ENCODE measurements around the gene BIN1. TPM values are rescaled to one million over a fixed set of nuclear protein-coding genes. Genes with fewer than 3 reads are reported as not detected.

BIN1 gene
- total RNA-seq, 1 experiment from 2014 or later = 31.8 TPM

DNA sequence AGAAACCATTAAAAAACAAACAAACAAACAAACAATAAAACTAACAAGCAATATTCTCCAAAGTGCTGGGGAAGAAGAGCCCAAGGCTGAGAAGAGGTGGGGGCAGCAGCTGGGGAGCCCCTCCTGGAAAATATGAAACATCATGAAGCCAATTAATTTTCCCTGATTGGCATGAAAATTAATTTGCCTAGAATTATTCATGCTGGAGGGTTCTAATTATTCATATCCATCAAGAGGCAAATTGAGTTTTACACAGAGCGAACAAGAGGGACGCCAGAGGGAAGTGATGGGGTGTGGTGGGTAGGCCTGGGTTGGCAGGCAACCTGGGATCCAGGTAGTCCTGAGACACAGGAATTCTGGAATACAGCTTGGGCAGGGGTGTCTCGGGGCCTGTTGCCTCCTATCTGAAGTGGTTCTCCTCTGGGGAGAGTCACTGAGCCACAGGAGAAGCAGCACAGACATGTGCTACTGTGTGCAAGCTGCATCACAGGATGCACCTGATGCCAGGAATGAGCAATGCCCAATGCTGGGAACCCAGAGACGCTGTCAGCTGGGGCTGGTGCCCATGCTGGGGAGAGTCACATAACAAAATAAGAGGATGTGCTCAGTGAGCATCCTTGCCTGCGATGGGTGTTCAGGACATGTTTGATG lies 107.7 kb downstream of the BIN1 start:
- no peaks in the 10 kb centered on the region for H3K9me2 ChIP-seq (ENCODE audit: insufficient read depth)
- no peak overlapping the region for H3K27ac ChIP-seq (ENCODE audit: low read depth, low read length)
- intact Hi-C loops (cut with micrococcal nuclease) = no loop called here
- no peaks in the 10 kb centered on the region for H3K9me3 ChIP-seq (ENCODE audit: control insufficient read depth in 1 of 2, insufficient read depth in 1 of 2, low read depth in 1 of 2, low read length in 2 of 2)
- no peak for ATAC-seq
- no TSS peak for BruUV-seq (replicated peaks)
- POLR2A ChIA-PET = no interaction called here
- no peaks in the 10 kb centered on the region for H3K27me3 ChIP-seq (ENCODE audit: insufficient read depth, low read length)
- H3K4me3 ChIP-seq (replicated peaks in 1 of 2; ENCODE audit: low read depth in 1 of 2, low read length in 2 of 2) = no peak overlapping the region
- no peaks in the 10 kb centered on the region for H3K36me3 ChIP-seq (ENCODE audit: control insufficient read depth in 1 of 2, insufficient read depth in 2 of 2, low read length in 2 of 2)
- H3K79me2 ChIP-seq (ENCODE audit: insufficient read depth, low read length) = no peaks in the 10 kb centered on the region
- TF ChIP-seq EZH2phosphoT487 (IDR thresholded peaks at IDR 0.05; ENCODE audit: borderline replicate concordance) (no peak), ELF1 (IDR thresholded peaks at IDR 0.05; ENCODE audit: borderline replicate concordance, low read depth) (no peak), FOSL1 (IDR thresholded peaks at IDR 0.05; ENCODE audit: low read depth) (no peak)
- H3K9ac ChIP-seq (ENCODE audit: low read length) = no peak overlapping the region
- no peaks in the 10 kb centered on the region for H4K20me1 ChIP-seq (ENCODE audit: insufficient read depth)
- H2AFZ ChIP-seq (ENCODE audit: low read depth, low read length, poor library complexity, severe bottlenecking) = no peak overlapping the region
- H3K4me1 ChIP-seq (ENCODE audit: control insufficient read depth in 1 of 2, insufficient read depth in 2 of 2, low read length in 2 of 2) = no peaks in the 10 kb centered on the region
- H3K4me2 ChIP-seq (ENCODE audit: low read length) = no peak overlapping the region
- CTCF ChIA-PET = interaction anchor here (1.2 kb wide), 1 partner anchor 28 kb away, joined by 3 read pairs; no protein-coding TSS in a partner anchor
- RAD21 ChIA-PET (ENCODE audit: low non-redundant PET in 1 of 2, low total read pairs in 2 of 2, uncharacterized antibody in 2 of 2, unreplicated experiment in 2 of 2) = no interaction called here
- DNase-seq (ENCODE audit: low read depth, low spot score) = no peak

DNA sequence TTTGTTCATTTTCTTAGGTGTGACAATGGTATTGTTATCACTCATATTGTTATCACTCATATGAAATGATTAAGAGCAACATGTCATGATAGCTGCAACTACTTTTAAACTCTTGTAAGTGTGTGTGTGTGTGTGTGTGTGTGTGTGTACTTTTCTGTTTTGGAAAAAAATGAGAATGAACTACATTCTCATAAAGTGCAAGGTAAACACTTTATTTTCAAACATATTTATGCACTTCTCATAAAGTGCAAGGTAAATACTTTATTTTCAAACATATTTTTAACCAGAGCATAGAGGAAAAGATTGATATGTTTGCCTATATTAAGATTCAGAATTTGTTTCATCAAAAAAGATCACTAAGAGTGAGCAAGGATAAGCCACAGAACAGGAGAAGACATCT lies 108.5 kb downstream of the BIN1 start:
- H3K9me3 ChIP-seq (ENCODE audit: control insufficient read depth in 1 of 2, insufficient read depth in 1 of 2, low read depth in 1 of 2, low read length in 2 of 2) = no peaks in the 10 kb centered on the region
- no peaks in the 10 kb centered on the region for H3K79me2 ChIP-seq (ENCODE audit: insufficient read depth, low read length)
- DNase-seq (ENCODE audit: low read depth, low spot score) (no peak), ATAC-seq (no peak)
- no peaks in the 10 kb centered on the region for H3K36me3 ChIP-seq (ENCODE audit: control insufficient read depth in 1 of 2, insufficient read depth in 2 of 2, low read length in 2 of 2)
- ChIA-PET POLR2A (no interaction called here), CTCF (no interaction called here), RAD21 (ENCODE audit: low non-redundant PET in 1 of 2, low total read pairs in 2 of 2, uncharacterized antibody in 2 of 2, unreplicated experiment in 2 of 2) (no interaction called here)
- H4K20me1 ChIP-seq (ENCODE audit: insufficient read depth) = no peaks in the 10 kb centered on the region
- no peaks in the 10 kb centered on the region for H3K4me1 ChIP-seq (ENCODE audit: control insufficient read depth in 1 of 2, insufficient read depth in 2 of 2, low read length in 2 of 2)
- no peaks in the 10 kb centered on the region for H3K27me3 ChIP-seq (ENCODE audit: insufficient read depth, low read length)
- no peak overlapping the region for H2AFZ ChIP-seq (ENCODE audit: low read depth, low read length, poor library complexity, severe bottlenecking)
- TF ChIP-seq, protein P1, sequence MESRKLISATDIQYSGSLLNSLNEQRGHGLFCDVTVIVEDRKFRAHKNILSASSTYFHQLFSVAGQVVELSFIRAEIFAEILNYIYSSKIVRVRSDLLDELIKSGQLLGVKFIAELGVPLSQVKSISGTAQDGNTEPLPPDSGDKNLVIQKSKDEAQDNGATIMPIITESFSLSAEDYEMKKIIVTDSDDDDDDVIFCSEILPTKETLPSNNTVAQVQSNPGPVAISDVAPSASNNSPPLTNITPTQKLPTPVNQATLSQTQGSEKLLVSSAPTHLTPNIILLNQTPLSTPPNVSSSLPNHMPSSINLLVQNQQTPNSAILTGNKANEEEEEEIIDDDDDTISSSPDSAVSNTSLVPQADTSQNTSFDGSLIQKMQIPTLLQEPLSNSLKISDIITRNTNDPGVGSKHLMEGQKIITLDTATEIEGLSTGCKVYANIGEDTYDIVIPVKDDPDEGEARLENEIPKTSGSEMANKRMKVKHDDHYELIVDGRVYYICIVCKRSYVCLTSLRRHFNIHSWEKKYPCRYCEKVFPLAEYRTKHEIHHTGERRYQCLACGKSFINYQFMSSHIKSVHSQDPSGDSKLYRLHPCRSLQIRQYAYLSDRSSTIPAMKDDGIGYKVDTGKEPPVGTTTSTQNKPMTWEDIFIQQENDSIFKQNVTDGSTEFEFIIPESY (IDR thresholded peaks at IDR 0.05; ENCODE audit: extremely low read depth, insufficient replicate concordance, low read length) = no peak
- TF ChIP-seq YY1 (IDR thresholded peaks at IDR 0.05; ENCODE audit: extremely low read depth, insufficient replicate concordance, low read depth, low read length) (no peak), ELF1 (IDR thresholded peaks at IDR 0.05; ENCODE audit: borderline replicate concordance, low read depth) (no peak), POLR2AphosphoS5 (IDR thresholded peaks at IDR 0.05; ENCODE audit: low read depth, low read length) (no peak), SIN3A (IDR thresholded peaks at IDR 0.05; ENCODE audit: low read depth) (no peak), JUND (IDR thresholded peaks at IDR 0.05) (no peak), EZH2 (IDR thresholded peaks at IDR 0.05) (no peak), POLR2A (IDR thresholded peaks at IDR 0.05; ENCODE audit: borderline replicate concordance, extremely low read depth, insufficient read depth, insufficient read length) (no peak)
- intact Hi-C loops (cut with micrococcal nuclease) = no loop called here
- H3K9me2 ChIP-seq (ENCODE audit: insufficient read depth) = no peaks in the 10 kb centered on the region
- H3K9ac ChIP-seq (ENCODE audit: low read length) = no peak overlapping the region
- no peak overlapping the region for H3K4me3 ChIP-seq (replicated peaks in 1 of 2; ENCODE audit: low read depth in 1 of 2, low read length in 2 of 2)
- H3K27ac ChIP-seq (ENCODE audit: low read depth, low read length) = no peak overlapping the region
- H3K4me2 ChIP-seq (ENCODE audit: low read length) = no peak overlapping the region
- no TSS peak for BruUV-seq (replicated peaks)
